DND-41 (cell line): ENCODE results near the gene PPP2R2D.

Experiments used
- EZH2 ChIP-seq: IDR thresholded peaks from 3 replicates; pipeline ENCODE4 v1.6.1; 2012; ENCODE audit warnings: borderline replicate concordance, low read depth, mild to moderate bottlenecking, moderate library complexity, low read length, inconsistent platforms; ENCODE audit not compliant: severe bottlenecking
- TF ChIP-seq, protein P1 (sequence below): IDR thresholded peaks from 2 replicates; pipeline ENCODE4 v1.5.1; 2012; ENCODE audit warnings: borderline replicate concordance, low read length, moderate library complexity, mild to moderate bottlenecking; ENCODE audit not compliant: poor library complexity, severe bottlenecking; ENCODE audit errors: extremely low read depth

DNA sequence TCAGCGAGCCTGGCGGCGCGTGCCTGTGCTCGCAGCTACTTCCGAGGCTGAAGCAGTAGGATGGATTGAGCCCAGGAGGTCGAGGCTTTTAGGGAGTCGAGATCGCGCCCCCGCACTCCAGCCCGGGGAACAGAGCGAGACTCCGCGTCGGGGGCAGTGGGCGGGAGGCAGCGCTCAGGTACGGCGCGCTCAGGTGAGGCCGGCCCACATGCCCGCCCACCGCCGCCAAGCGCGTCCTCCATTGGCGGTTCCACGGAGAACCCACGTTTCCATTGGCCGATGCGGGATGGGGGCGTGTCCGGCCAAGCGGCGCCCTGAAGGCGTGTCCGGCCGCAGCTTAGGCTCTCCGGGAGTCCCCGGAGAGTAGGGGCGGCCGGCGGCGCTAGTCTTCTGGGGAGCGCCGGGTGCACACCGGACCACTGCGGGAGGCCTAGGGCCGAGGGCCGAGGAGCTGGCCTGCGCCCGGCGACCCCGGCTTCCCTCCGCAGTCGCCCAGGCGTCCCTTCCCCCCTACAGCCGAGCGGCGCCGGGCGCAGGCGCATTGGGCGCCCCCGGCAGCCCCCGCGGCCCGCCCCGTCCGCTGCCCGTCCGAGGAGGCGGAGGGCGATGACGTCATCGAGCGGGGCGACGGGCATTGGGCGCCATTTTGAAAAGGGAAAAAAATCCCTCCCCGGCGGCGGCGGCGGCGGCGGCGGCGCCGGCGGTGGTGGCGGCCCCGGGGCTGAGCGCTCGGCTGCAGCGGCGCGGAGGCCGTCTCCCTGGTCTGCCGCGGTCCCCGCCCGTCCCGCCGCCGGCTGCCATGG, at the start of gene PPP2R2D:
- TF ChIP-seq, protein P1, sequence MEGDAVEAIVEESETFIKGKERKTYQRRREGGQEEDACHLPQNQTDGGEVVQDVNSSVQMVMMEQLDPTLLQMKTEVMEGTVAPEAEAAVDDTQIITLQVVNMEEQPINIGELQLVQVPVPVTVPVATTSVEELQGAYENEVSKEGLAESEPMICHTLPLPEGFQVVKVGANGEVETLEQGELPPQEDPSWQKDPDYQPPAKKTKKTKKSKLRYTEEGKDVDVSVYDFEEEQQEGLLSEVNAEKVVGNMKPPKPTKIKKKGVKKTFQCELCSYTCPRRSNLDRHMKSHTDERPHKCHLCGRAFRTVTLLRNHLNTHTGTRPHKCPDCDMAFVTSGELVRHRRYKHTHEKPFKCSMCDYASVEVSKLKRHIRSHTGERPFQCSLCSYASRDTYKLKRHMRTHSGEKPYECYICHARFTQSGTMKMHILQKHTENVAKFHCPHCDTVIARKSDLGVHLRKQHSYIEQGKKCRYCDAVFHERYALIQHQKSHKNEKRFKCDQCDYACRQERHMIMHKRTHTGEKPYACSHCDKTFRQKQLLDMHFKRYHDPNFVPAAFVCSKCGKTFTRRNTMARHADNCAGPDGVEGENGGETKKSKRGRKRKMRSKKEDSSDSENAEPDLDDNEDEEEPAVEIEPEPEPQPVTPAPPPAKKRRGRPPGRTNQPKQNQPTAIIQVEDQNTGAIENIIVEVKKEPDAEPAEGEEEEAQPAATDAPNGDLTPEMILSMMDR, result no peak
- TF ChIP-seq EZH2, result no peak
